HPDE6-E6E7 (cell line): ENCODE data around the gene SPX.

ENCODE experiments used
- DNase-seq: peaks from one replicate; pipeline ENCODE4 v3.0.0; 2011; ENCODE audit warnings: missing footprints; ENCODE audit errors: extremely low spot score

Gene SPX

DNA sequence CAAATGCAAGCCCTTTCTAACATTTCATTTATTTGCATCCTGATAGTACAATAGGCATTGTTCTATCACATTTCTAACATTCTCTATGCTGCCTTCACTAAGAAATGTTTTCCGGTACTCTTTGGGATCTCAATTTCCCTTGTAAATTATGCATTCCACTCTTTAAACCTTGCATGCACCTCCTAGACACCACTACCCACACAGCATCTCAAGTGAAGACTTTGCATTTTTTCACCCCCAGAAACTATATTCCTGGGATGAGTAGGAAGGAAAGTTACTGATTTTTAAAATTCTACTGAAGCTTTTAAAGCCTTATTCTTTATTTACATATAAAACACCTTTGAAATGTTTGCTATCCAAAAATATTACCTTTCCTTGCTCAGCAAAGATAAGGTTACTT lies 51.4 kb downstream of the SPX start:
- DNase-seq, result no peak

DNA sequence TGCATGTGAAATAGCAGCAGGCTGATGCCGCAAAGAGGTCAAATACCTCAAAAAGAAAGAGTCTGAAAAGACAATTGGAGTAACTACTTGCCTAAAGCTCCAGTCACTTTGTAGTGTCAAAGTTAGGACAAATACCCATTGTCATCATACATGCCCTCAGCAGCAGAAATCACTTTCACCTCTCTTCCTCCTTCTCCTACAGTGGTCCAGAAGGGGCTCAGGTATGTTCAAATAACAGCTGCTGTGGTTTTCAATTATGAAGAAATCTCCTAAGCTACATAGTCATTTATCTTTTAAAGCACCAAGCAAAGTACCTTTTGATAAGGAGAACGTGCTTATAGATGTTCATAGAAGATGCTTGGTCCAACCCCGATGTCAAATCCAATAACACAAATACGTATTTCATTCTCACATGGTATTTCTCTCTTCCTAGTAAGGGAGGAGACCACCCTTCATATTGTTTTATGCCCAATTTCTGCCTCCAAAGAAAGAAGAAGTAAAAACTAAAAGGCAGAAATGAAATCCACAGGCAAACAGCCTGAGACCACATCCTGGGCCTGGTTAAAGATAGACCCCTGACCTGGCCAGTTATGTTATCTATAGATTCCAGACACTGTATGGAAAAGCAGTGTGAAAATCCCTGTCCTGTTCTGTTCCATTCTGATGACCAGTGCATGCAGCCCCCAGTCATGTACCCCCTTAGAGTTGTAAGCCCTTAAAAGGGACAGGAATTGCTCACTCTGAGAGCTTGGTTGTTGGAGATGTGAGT lies 54.8 kb downstream of the SPX start:
- no peak for DNase-seq
